ENCODE results near the gene VAV2.
"Not testable (repeated sequence)": the region's sequence is repeated elsewhere in the genome, so short reads cannot be mapped to it uniquely, and the experiment has no call there.

The VAV2 gene

GRCh38 chr9:133996531-133997520 lies 4.7 kb upstream of the VAV2 start:
- DNase-seq (ENCODE audit: low read depth in 1 of 2, low spot score in 1 of 2) = no peak

- no peak for DNase-seq (ENCODE audit: low read depth in 1 of 2, low spot score in 1 of 2)
These were observed 3.1 kb upstream of the VAV2 start for GRCh38 chr9:133995012-133995896.

GRCh38 chr9:133994353-133995011 lies 2.4 kb upstream of the VAV2 start:
- peak; percentile 63 to 72 for DNase-seq (ENCODE audit: low read depth in 1 of 2, low spot score in 1 of 2)

GRCh38 chr9:133993635-133994253 lies 1.6 kb upstream of the VAV2 start:
- no peak for DNase-seq (ENCODE audit: low read depth in 1 of 2, low spot score in 1 of 2)

- peak; percentile 57 to 72 for DNase-seq (ENCODE audit: low read depth in 1 of 2, low spot score in 1 of 2)
These were observed 883 bp upstream of the VAV2 start for GRCh38 chr9:133992780-133993634.

GRCh38 chr9:133991214-133991921 lies 756 bp downstream of the VAV2 start:
- no peak for DNase-seq (ENCODE audit: low read depth in 1 of 2, low spot score in 1 of 2)

- no peak for DNase-seq (ENCODE audit: low read depth in 1 of 2, low spot score in 1 of 2)
These were observed 1.5 kb downstream of the VAV2 start for GRCh38 chr9:133990366-133991213.

GRCh38 chr9:133989625-133990365 lies 2.3 kb downstream of the VAV2 start:
- no peak for DNase-seq (ENCODE audit: low read depth in 1 of 2, low spot score in 1 of 2)

GRCh38 chr9:133988771-133989170 lies 3.4 kb downstream of the VAV2 start:
- DNase-seq (ENCODE audit: low read depth in 1 of 2, low spot score in 1 of 2) = not testable (repeated sequence)

- no peak for DNase-seq (ENCODE audit: low read depth in 1 of 2, low spot score in 1 of 2)
These were observed 4.0 kb downstream of the VAV2 start for GRCh38 chr9:133987946-133988665.

GRCh38 chr9:133987446-133987788 lies 4.7 kb downstream of the VAV2 start:
- no peak for DNase-seq (ENCODE audit: low read depth in 1 of 2, low spot score in 1 of 2)

- DNase-seq (ENCODE audit: low read depth in 1 of 2, low spot score in 1 of 2) = no peak
These were observed 5.2 kb downstream of the VAV2 start for GRCh38 chr9:133986774-133987445.

GRCh38 chr9:133986061-133986460 lies 6.1 kb downstream of the VAV2 start:
- DNase-seq (ENCODE audit: low read depth in 1 of 2, low spot score in 1 of 2) = no peak

GRCh38 chr9:133982971-133983720 lies 9.0 kb downstream of the VAV2 start:
- no peak for DNase-seq (ENCODE audit: low read depth in 1 of 2, low spot score in 1 of 2)

GRCh38 chr9:133981958-133982681 lies 10.0 kb downstream of the VAV2 start:
- no peak for DNase-seq (ENCODE audit: low read depth in 1 of 2, low spot score in 1 of 2)

Data from stimulated activated CD4-positive, alpha-beta T cell treated with anti-CD3 and anti-CD28 coated beads, Interleukin-15, amount 100 ng/mL, for 1 hour (primary cell).